ENCODE measurements around the gene TARS3.

Gene TARS3

DNA sequence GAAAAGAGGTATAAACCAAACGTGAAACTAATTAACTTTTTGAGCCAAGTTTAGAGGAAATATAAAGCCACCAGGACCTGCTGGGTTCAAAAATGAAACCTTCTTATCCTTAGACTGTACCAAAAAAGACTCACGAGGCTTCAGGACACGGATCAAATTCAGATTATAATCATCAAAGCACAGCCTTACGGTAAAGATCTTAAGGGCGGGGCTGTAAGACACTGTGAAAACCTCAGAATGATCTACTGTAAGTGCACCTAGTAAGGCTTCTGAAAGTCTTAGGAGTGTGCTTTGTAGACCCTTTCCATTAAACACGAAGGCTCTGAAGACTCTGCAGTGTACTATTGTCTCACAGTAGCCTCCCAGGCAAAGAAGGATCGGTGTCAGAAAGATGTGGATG, 26.8 kb downstream of the TARS3 start:
- peak in 1 of 2 donors; percentile 17 for DNase-seq

DNA sequence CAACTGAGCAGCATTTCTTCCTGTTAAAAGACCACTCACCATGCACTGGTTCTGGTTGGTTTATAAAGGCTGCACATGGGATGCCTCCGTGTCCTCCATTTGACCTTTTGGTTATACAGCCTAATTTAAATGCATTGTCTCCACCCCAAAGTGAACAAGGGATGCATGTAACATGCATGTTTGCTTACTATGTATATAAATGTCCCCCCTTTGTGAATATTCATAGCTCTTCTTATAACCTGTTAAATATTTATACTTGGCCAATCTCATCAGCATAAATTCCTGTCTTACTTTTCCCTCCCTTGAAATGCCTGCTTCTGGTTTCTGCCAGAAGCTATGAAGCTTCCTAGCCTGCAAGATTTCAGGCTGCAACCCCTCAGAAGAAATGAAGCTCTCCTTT, 27.4 kb downstream of the TARS3 start:
- DNase-seq = no peak

DNA sequence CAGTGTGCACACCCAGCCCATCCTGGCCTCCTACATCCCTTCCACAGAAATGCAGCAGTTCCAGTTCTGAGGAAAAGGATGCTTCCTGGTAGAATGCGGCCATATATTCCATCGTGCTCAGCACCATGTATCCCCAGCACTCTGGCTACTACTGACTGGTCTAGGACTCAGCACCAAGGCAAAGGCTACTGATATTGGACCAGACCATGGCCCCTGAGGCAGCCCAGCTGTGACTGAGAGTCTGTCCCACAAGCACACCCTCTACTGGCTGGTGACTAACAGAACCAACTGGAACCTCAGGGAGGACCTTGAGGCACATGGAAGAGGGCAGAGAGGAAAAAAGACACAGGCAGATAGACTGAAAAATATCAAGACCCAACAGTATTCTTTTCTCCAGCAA, 30.0 kb downstream of the TARS3 start:
- DNase-seq = no peak

DNA sequence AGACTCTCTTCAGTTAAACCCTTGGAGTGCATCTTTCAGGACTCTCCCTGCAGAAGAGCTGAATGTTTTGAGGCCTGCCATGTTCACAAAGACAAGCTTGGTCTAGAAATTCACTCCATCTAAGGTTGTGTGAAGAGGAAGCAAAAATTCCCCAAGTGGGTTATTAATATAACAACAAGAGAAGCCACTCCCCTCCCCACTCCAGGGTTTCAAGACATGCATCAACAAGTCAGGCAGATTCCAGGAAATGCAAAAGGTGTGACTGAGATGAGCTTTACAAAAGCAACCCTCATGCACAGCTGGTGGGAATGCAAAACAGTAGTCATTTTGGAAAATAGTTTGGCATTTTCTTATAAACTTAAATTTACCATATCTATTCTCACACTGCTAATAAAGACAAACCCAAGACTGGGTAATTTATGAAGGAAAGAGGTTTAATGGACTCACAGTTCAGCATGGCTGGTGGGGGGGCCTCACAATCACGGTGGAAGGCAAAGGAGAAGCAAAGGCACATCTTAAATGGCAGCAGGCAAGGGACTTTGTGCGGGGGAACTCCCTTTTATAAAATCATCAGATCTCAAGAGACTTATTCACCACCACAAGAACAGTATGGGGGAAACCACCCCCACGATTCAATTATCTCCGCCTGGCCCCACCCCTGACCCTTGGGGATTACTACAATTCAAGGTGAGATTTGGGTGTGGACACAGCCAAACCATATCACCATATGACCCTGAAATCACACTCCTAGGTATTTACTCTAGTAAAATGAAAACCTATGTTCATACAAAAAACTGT, 31.3 kb downstream of the TARS3 start:
- no peak for DNase-seq

DNA sequence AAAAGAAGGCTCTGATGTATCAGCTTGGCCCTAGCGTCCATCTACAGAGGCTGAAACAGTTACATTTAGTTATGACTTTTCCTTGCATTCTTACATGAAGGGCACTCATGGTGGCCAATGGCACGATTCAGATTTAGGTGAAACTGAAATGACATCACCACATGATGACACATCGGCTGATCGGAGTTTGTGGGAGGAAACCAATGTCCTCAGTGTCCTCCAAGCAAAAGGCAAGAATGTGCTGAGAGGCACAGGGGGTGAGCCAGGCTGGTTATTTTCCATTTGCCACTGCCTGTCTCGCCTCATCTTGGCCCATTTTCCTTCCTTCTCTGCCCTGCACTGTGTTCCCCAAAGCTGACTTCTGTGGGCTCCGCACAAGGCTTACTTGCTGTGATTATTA, 34.4 kb downstream of the TARS3 start:
- no peak for DNase-seq

DNA sequence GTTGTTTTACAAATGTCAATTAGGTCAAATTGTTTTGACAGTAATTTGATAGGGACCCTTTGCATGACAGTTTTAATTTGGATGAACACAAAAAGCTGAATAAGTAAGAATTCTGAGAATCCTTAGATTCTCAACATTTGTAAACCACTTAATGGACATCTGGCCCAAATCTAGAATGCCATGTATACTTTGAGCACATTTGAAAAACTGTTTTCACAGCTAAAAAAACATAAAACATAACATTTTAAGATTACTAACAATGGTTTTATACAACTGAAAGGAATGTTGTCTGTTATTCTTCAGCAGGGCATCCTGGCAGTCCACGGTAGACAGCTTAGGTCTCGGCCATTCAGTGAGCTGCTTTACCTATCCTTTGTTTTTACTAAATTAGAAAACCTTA, 37.6 kb downstream of the TARS3 start:
- DNase-seq = no peak

DNA sequence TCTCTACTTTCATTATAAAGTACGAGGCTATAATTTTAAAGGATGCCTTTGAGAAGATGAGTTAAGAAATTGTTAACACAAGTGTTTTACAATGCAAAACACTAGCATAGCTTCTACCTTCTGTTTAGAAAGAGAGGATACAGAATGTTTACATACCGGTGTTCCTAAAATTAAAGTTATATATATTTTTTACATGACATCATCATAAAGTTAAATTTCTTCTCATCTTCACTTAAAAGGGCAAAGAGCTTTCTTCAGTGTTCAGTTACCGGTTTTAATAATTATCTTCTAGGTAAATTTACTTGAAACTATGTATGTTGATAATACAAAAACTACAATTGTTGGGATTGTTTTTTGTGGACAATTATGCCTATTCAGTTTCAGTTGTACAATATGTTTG, 39.4 kb downstream of the TARS3 start:
- DNase-seq = no peak

DNA sequence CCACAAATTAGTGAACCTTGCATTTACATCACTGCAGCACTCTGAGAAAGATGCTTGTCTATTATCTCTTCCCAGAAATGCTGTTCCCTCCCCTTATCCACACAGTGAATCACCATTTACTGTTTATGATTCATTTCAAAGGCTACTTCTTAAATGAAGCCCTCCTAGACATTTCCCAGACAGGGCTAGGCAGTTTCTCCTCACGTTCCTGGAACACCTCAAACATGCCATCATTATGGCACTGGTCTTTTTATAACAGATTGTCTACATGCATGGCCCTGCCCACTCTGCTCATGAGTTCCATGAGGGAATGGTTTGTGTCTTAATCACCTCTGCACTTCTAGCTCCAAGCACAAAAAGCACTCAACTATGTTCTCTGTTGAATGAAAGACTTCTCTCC, 39.9 kb downstream of the TARS3 start:
- DNase-seq = no peak

DNA sequence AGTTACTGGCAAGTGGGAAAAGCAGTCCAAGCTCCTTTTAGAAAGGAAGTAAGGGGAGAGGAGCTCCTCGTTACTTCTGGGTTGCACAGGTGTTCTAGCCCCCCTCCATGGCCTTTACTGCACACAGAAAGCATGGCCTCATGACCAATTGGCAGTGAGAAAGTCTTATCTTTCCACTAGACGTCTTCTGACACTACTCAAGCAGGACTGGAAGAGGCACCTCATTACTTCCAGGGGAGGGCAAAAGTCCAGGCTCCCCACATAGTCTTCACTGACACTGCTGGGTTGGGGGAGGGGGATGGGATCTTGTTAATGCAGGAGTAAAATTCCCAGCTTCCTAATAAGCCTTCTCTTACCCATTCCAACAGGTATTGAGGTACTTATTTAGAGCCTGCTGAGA, 44.5 kb downstream of the TARS3 start:
- DNase-seq = no peak

DNA sequence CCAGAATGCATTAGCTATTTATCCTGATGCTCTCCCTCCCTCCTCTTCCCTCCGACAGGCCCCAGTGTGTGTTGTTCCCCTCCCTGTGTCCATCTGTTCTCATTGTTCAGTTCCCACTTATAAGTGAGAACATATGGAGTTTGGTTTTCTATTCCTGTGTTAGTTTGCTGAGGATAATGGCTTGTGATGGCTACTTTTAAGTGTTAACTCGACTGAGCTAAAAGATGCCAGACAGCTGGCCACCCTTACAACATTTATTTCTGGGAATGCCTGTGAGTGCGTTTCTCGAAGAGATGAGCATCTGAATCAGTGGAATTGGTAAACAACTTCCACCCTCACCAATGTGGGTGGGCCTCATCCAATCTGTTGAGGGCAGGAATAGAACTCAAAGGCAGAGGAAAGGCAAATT, 47.3 kb downstream of the TARS3 start:
- no peak for DNase-seq

DNA sequence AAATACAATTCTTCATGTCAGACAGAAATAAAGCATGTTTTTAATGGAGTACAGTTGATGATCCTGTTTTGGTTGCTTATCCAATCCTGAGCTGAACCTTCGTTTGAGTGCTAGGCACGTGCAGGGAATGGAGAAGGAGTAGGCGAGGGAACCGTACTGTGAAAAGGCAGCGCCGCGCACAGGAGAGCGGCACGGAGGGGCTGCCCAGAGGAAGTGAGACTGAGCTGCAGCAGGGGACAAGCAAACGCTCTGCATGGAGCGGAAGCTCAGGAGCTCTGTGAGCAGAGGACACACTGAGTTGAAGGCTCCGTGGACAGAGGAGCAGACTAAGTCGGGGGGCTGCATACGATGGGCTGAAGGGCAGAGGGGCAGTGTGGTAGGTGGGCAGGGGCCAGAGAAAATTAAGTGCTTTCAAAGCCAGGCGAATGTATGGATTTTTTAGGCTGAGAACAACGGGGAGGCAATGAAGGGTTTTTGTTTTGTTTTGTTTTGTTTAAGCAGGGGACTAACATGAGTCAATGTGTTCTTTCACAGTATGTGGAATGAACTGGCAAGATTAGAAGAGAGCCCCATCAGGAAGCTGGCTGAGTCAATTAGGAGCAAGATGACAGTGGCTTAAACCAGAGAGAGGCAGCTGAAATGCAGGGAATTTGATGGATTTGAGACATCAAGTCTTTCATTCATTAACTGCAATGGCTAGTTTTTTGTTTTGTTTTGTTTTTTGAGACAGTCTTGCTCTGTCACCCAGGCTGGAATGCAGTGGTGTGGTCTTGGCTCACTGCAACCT, 48.3 kb downstream of the TARS3 start:
- DNase-seq = no peak

DNA sequence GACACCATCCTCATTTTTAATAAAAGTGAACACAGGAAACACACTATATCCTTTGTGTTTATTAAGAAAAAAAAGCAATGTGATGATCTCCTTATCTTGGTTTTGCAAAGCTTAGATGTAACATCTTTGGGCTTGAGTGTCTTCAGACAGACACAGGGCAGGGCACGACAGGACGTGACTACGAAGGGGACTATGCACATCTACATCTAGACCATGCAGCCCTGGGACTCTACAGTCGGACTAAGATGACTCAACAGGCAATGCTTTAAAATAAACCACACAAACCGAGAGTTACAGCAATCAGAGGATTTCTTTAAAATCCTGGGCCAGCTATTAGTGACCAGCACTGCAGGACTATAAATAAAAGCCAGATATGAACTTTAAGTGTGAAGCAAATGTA, 49.3 kb downstream of the TARS3 start:
- no peak for DNase-seq

DNA sequence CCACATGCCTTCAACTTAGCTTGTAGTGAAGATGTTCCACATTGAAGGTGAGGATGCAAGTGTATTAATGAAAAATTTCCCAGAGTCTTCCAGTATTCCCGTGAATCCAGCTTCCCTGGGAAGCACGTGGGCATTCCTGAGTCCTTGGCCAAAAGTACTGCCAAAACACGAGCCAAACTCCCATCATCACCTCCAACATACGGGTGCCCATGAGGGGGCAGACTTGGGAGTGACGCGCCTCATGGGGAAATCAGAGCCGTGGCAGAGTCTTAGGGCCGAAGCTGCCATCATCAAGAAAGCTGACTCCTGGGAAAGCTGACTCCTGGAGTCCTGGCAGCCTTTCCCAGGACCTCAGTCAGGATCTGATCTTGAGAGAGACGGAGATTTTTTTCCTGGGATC, 52.0 kb downstream of the TARS3 start:
- no peak for DNase-seq

DNA sequence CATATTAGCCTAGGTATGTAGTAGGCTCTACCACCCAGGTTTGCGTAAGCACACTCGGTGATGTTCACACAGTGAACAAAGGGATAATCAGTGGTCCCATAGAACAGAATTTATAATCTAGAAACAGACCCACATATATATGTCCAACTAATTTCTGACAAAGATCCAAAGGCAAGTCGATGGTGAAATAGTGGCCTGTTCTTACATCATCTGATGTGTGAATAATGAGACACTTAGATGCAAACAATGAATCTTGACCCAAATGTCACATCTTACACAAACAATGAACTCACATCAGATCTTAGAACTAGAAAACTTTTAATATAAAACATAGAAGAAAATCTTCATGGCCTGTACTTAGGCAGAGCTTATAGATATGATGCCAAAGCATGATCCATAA, 54.5 kb downstream of the TARS3 start:
- no peak for DNase-seq

DNA sequence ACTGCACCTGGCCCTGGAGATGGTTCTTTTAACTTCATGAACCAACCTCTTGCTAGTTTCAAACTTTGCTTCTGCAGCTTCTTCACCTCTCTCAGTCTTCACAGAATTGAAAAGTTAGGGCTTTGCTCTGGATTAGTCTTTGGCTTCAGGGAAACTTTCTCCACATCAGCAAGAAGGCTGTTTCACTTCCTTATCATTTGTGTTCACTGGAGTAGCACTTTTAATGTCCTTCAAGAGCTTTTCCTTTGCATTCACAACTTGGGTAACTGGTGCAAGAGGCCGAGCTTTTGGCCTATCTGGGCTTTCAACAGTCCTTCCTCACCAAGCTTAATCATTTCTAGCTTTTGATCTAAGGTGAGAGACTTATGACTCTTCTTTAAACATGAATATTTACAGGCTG, 56.4 kb downstream of the TARS3 start:
- DNase-seq = no peak

DNA sequence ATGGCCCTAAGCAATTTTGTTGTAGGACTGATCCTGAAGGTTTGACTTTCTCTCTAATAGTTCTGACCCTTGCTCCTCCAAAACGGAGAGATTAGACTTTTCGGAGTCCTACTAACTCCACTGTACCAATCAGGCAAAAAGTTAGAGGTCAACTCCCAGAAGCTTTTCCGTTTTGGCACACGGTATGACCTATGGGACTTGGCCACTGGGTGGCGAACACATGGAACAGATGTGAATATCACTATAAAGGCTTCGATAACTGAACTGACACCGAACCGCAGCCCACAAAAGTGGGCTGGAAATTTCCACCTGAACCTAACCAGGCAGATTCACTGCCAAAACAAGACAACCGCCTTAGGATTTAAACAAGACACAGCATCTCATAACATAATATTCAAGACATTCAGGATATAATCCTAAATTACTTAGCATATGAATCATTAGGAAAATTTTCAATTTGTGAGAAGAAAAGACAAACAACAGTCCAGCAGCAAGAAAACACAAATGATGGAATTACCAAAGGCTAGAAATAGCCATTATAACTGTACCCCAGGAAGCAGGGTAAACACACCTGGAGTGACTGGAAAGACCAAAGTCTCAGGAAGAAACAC, 59.9 kb downstream of the TARS3 start:
- DNase-seq = no peak

DNA sequence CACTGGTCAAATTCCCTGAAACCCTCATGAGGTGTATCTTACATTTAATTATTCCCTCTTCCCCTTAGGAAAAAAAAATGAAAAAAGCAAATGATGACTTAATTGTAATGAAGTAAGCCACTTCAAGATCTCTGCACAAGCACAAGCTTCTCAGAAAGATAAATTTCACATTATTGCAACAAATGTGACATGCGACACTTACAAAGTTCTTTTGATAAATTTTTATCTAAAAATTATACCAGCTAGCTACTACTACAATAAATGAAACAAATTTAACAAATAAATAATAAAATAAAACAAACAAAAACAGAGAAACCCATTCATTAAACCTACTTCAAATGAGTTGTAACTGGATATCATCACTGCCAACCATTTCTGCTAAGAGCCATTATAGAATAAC, 62.1 kb downstream of the TARS3 start:
- DNase-seq = no peak

DNA sequence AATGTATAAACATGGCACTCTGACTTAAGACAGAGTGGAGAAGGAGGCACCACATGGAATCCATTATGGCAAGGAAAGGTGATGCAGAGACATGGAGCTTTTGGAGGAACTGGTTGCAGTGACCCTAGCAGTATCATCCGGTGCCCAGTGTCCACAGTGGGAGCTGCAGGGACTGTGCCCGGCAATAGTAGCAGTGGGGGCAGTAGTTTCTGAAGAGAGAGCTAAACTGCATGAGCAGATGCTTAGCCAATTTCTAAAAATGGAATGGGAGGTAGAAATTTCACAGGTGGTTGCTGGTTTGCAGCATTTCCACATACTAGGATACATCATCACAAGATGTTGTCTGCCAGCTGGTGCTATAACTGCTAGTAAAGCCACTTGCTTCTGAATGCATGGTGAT, 64.3 kb downstream of the TARS3 start:
- no peak for DNase-seq

DNA sequence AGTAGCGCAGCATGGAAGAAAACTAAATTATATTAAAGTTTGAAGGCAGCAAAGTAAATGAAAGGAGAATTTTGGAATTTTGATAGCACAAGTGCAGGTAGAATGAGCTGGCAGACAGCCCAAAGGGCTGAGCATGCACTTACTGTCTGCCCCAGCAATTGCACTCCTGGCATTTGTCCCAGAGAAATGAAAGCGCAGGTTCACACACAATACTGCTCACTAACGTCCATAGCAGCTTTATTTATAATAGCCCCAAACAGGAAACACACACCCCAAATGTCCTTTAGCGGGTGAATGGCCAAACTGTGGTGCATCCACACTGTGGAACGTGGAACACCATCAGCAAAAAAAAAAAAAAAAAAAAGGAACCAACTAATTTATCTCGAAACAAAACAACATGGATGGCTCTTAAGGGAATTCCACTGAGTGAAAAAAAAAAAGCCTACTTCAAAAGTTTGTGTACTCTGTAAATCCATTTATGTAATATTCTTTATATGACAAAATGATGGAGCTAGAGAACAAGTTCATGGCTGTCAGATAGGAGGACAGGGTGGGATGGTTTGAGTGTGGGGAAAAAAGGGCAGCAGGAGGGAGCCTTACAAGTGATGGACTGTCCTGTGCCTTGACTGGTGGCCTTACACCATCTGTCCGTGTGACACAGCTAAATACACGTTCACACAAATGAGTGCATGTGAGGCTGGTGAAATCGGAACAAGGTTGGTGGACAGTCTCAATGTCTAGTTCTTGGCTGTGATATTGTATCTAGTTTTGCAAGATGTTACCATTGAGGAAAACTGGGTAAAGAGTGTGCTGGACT, 66.1 kb downstream of the TARS3 start:
- no peak for DNase-seq

DNA sequence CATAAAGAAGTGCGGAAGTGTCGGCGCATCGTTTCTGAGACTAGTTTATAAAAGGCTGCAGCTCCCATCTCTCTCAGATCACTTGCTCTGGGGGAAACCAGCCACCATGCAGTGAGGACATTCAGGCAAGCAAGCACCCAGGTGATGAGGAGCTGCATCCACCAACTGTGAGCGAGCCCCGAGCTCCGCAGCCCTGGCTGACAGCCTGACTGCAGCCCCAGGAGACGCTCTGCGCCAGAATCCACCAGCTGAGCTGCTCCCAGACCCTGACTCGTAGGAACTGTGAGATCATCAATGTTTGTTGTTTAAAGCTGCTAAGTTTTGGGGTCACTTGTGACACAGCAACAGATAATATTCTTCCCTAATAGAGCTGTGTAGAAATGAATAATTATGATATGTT, 67.1 kb downstream of the TARS3 start:
- no peak for DNase-seq

DNA sequence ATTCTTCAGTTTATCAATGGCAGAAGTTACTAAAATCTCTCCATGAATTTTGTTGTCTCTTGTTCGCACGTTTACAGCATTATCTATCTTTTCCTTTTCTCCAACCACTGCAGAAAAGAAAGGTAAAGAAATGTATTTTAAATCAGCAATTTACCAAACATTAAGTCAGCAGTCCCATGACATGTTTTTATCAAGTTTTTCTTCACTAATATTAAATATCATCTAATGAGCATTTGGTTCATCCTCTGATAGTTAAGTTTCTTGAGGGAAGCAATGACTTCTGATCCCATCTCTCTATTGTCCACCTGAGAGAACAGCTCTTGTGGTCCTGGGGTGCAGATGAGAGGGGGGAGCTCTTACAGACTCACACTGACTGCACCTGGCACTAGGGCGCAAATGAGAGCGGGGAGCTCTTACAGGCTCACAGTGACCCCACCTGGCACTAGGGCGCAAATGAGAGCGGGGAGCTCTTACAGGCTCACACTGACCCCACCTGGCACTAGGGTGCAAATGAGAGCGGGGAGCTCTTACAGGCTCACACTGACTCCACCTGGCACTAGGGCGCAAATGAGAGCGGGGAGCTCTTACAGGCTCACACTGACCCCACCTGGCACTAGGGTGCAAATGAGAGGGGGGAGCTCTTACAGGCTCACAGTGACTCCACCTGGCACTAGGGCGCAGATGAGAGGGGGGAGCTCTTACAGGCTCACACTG, 69.5 kb downstream of the TARS3 start:
- peak in 1 of 2 donors; percentile 51 for DNase-seq

DNA sequence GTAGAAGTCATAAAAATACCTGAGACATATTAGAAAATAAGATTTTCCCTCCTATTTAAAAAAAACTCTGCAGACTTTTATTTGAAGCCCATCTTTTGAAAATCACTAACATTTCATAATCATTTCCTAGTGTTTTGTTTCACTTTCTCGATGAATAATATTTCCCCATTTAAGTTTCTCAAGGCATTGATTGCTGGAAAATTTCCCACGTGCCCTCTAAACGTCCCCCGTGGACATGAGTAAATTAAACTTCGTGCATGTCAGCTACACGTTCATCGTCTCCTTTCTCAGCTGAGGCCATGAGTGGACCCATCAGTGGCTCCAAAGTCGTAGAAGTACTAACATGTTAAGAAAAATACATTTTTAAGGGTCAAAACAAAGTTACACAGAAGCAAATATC, 70.1 kb downstream of the TARS3 start:
- DNase-seq = no peak

Data from CD4-positive, alpha-beta T cell treated with Interleukin-1 beta for 1 hour (primary cell).